Loucy (cell line): ENCODE measurements around the gene MAP3K20.
"Not testable (repeated sequence)": the region's sequence is repeated elsewhere in the genome, so short reads cannot be mapped to it uniquely, and the experiment has no call there.

Source experiments
- H2AFZ ChIP-seq: fragments of 200-600 bp; sonication (generic); 2 replicates; pipeline ENCODE4 v1.6.0; 2016; ENCODE audit warnings: antibody characterized with exemption, mild to moderate bottlenecking, low read length, moderate library complexity
- H3F3A ChIP-seq: fragments of 200-600 bp; 2 replicates; pipeline ENCODE4 v1.6.0; 2016; ENCODE audit warnings: antibody characterized with exemption, low read depth, mild to moderate bottlenecking
- H3K27me3 ChIP-seq: fragments of 200-600 bp; sonication (generic); 2 replicates; pipeline ENCODE4 v1.6.1; 2014; ENCODE audit warnings: low read length, mild to moderate bottlenecking; ENCODE audit not compliant: insufficient read depth, poor library complexity, severe bottlenecking
- H3K36me3 ChIP-seq: fragments of 200-600 bp; sonication (generic); 2 replicates; pipeline ENCODE4 v1.6.1; 2016; ENCODE audit warnings: low read length; ENCODE audit not compliant: insufficient read depth
- H3K4me1 ChIP-seq: fragments of 200-600 bp; sonication (generic); 2 replicates; pipeline ENCODE4 v1.5.1; 2014; ENCODE audit warnings: low read length, mild to moderate bottlenecking; ENCODE audit not compliant: insufficient read depth, poor library complexity, severe bottlenecking
- H3K4me2 ChIP-seq: fragments of 200-600 bp; sonication (generic); 2 replicates; pipeline ENCODE4 v1.6.0; 2014; ENCODE audit warnings: antibody characterized with exemption, low read length, low read depth, mild to moderate bottlenecking; ENCODE audit not compliant: poor library complexity, severe bottlenecking
- H3K4me3 ChIP-seq: fragments of 200-600 bp; sonication (generic); 2 replicates; pipeline ENCODE4 v1.5.1; 2014; ENCODE audit warnings: low read length, mild to moderate bottlenecking, mixed read lengths; ENCODE audit not compliant: poor library complexity, severe bottlenecking
- H3K79me2 ChIP-seq: fragments of 200-600 bp; sonication (generic); 2 replicates; pipeline ENCODE4 v1.6.1; 2014; ENCODE audit warnings: low read length; ENCODE audit not compliant: insufficient read depth
- H3K9ac ChIP-seq: fragments of 200-600 bp; sonication (generic); 2 replicates; pipeline ENCODE4 v1.6.0; 2014; ENCODE audit warnings: mild to moderate bottlenecking, low read depth, low read length, moderate library complexity; ENCODE audit not compliant: poor library complexity, severe bottlenecking
- H3K9me2 ChIP-seq: fragments of 200-600 bp; sonication (generic); replicated peaks from 2 replicates; pipeline ENCODE4 v1.6.1; 2016; ENCODE audit warnings: low read depth, low read length, mixed read lengths
- H3K9me3 ChIP-seq: fragments of 200-600 bp; sonication (generic); 2 replicates; pipeline ENCODE4 v1.6.1; 2014; ENCODE audit warnings: mild to moderate bottlenecking, antibody characterized with exemption, low read length, low read depth; ENCODE audit not compliant: insufficient read depth
- H4K20me1 ChIP-seq: fragments of 200-600 bp; sonication (generic); 2 replicates; pipeline ENCODE4 v1.6.0; 2014; ENCODE audit warnings: antibody characterized with exemption, low read length, mild to moderate bottlenecking; ENCODE audit not compliant: insufficient read depth, poor library complexity, severe bottlenecking
- EZH2phosphoT487 ChIP-seq: fragments of 200-600 bp; IDR thresholded peaks from 2 replicates; pipeline ENCODE4 v1.6.1; 2018; ENCODE audit warnings: antibody characterized with exemption, mild to moderate bottlenecking, moderate library complexity, borderline replicate concordance
- TF ChIP-seq, protein P1 (sequence below): fragments of 200-600 bp; sonication (generic); conservative IDR thresholded peaks from 2 replicates; pipeline ENCODE4 v1.5.1; 2014; ENCODE audit warnings: mild to moderate bottlenecking, antibody characterized with exemption, low read length

MAP3K20 gene

DNA sequence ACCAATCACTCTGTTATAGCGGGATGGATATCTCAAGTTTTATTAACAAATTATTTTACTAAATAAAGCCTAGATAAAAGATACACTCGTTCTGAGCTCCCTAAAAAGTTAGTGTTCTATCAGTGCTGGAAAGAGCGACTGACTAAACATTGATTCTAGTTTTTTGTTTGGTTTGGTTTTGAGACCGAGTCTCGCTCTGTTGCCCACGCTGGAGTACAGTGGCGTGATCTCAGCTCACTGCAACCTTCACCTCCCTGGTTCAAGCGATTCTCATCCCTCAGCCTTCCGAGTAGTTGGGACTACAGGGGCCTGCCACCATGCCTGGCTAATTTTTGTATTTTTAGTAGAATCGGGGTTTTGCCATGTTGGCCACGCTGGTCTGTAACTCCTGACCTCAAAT, 205.2 kb downstream of the MAP3K20 start:
- Histone ChIP-seq H3K4me3 (no peak overlapping the region), H3K4me2 (no peak overlapping the region), H2AFZ (no peak overlapping the region), H3F3A (no peaks in the 10 kb centered on the region), H3K9me2 (no peaks in the 10 kb centered on the region), H3K36me3 (no peaks in the 10 kb centered on the region), H3K27me3 (no peaks in the 10 kb centered on the region), H3K9me3 (no peaks in the 10 kb centered on the region), H3K4me1 (peaks cover 2% of the 10 kb centered on the region), H4K20me1 (no peaks in the 10 kb centered on the region), H3K79me2 (no peaks in the 10 kb centered on the region), H3K9ac (no peak overlapping the region)
- TF ChIP-seq, protein P1, sequence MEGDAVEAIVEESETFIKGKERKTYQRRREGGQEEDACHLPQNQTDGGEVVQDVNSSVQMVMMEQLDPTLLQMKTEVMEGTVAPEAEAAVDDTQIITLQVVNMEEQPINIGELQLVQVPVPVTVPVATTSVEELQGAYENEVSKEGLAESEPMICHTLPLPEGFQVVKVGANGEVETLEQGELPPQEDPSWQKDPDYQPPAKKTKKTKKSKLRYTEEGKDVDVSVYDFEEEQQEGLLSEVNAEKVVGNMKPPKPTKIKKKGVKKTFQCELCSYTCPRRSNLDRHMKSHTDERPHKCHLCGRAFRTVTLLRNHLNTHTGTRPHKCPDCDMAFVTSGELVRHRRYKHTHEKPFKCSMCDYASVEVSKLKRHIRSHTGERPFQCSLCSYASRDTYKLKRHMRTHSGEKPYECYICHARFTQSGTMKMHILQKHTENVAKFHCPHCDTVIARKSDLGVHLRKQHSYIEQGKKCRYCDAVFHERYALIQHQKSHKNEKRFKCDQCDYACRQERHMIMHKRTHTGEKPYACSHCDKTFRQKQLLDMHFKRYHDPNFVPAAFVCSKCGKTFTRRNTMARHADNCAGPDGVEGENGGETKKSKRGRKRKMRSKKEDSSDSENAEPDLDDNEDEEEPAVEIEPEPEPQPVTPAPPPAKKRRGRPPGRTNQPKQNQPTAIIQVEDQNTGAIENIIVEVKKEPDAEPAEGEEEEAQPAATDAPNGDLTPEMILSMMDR, result no peak
- TF ChIP-seq EZH2phosphoT487, result no peak

DNA sequence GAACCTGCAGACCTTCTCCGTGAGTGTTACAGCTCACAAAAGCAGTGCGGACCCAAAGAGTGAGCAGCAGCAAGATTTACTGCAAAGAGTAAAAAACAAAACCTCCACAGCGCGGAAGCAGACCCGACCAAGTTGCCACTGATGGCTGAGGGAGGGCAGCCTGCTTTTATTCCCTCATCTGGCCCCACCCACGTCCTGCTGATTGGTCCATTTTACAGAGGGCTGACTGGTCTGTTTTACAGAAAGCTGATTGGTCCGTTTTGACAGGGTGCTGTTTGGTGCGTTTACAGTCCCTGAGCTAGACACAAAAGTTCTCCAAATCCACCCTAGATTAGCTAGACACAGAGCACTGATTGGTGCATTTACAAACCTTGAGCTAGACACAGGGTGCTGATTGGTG, 206.3 kb downstream of the MAP3K20 start:
- H3K9me2 ChIP-seq, H3K27me3 ChIP-seq, H3F3A ChIP-seq, H3K9me3 ChIP-seq, H3K9ac ChIP-seq, H3K79me2 ChIP-seq, H4K20me1 ChIP-seq, H3K4me1 ChIP-seq, H3K4me3 ChIP-seq, H3K36me3 ChIP-seq, H3K4me2 ChIP-seq, H2AFZ ChIP-seq: not testable (repeated sequence)

DNA sequence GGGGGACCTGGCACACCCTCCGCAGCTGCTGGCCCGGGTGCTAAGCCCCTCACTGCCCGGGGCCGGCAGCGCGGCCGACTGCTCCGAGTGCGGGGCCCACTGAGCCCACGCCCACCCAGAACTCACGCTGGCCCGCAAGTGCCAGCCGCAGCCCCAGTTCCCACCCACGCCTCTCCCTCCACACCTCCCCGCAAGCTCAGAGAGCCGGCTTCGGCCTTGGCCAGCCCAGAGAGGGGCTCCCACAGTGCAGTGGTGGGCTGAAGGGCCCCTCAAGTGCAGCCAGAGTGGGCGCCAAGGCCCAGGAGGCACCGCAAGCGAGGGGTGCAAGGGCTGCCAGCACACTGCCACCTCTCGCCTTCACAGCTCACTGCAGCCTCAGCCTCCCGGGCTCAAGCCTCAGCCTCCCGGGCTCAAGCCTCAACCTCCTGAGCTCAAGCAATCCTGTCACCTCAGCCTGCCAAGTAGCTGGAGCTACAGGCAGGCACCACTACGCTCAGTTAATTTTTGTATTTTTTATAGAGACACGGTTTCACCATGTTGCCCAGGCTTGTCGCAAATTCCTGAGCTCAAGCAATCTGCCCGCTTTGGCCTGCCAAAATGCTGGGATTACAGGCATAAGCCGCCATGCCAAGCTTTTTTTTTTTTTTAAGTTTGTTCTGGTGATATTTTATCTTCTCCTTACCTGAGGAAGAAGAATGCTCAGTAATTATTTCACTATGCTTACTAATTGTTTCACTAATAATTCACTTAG, 207.3 kb downstream of the MAP3K20 start:
- no peak for TF ChIP-seq EZH2phosphoT487
- TF ChIP-seq, protein P1, result no peak
- Histone ChIP-seq H2AFZ (no peak overlapping the region), H4K20me1 (no peaks in the 10 kb centered on the region), H3K9me3 (no peaks in the 10 kb centered on the region), H3K9me2 (no peaks in the 10 kb centered on the region), H3F3A (no peaks in the 10 kb centered on the region), H3K79me2 (no peaks in the 10 kb centered on the region), H3K9ac (no peak overlapping the region), H3K4me3 (no peak overlapping the region), H3K4me2 (no peak overlapping the region), H3K4me1 (peaks cover 6% of the 10 kb centered on the region), H3K36me3 (no peaks in the 10 kb centered on the region), H3K27me3 (no peaks in the 10 kb centered on the region)

DNA sequence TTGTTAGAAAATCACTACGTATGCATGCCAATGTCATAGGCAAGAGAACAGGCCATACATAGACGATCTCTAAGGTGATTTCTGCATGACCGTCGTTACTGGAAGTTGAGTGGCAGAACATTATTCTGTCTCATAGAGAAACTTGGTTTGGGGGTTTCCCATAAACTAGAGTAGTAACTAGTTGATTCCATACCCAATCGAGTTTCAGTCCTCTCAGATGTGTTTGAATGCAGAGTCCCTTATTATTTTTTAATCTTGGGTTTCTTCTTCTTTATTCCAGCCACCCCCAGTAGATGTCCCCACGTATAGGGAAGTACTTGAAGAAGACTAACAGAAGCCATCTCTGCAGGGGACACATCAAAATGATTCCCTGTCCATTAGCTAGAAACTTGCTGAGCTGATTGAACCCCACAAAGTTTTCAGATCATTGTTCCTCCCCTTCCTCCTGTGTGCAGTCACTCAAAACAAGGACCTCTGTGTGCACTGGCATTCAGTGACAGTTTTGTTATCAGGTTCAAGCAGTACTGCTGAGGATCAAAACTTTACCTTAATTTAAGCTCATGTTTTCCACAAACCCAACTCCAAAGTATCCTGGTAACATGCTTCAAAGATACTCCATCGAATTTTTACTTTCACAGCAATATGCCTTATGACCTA, 210.6 kb downstream of the MAP3K20 start:
- Histone ChIP-seq H2AFZ (peak overlapping the region; percentile 94), H3K36me3 (no peaks in the 10 kb centered on the region), H3K4me3 (no peak overlapping the region), H3K79me2 (no peaks in the 10 kb centered on the region), H3K9me3 (no peaks in the 10 kb centered on the region), H3K4me2 (no peak overlapping the region), H3K4me1 (peaks cover 12% of the 10 kb centered on the region), H3K27me3 (no peaks in the 10 kb centered on the region), H3K9ac (no peak overlapping the region), H3F3A (no peaks in the 10 kb centered on the region), H4K20me1 (no peaks in the 10 kb centered on the region), H3K9me2 (no peaks in the 10 kb centered on the region)
- TF ChIP-seq EZH2phosphoT487, result no peak
- TF ChIP-seq, protein P1, result peak; percentile 61
